GM12892 (cell line): ENCODE data around the gene CWC15.
"Not testable (repeated sequence)": the region's sequence is repeated elsewhere in the genome, so short reads cannot be mapped to it uniquely, and the experiment has no call there.

Experiments
- DNase-seq: peaks from one replicate; pipeline ENCODE4 v3.0.0; 2011; ENCODE audit not compliant: insufficient read length
- FAIRE-seq: peaks from 2 replicates; lab custom pipeline; 2011; peaks lifted over from hg19 to GRCh38; lab: Jason Lieb, UNC
- POLR2A ChIP-seq: IDR thresholded peaks from 2 replicates; pipeline ENCODE4 v1.6.1; 2011; ENCODE audit warnings: low read depth, low read length, control low read depth
- POLR2AphosphoS5 ChIP-seq: IDR thresholded peaks from 2 replicates; pipeline ENCODE4 v1.6.1; 2011; ENCODE audit warnings: low read depth, low read length, control low read depth
- TAF1 ChIP-seq: IDR thresholded peaks from 2 replicates; pipeline ENCODE4 v1.6.1; 2011; ENCODE audit warnings: low read depth, mild to moderate bottlenecking, control low read depth, low read length, borderline replicate concordance

Gene CWC15

GRCh38 chr11:94946812-94947211 lies 26.5 kb downstream of the CWC15 start:
- FAIRE-seq (no peak), DNase-seq (no peak)
- TF ChIP-seq POLR2AphosphoS5 (no peak), TAF1 (no peak), POLR2A (no peak)

- no peak for DNase-seq
- FAIRE-seq = no peak
- TF ChIP-seq POLR2A (no peak), POLR2AphosphoS5 (no peak), TAF1 (no peak)
These were observed 32.2 kb downstream of the CWC15 start for GRCh38 chr11:94941131-94941530.

GRCh38 chr11:94939346-94939745 lies 34.0 kb downstream of the CWC15 start:
- no peak for FAIRE-seq
- no peak for DNase-seq
- TF ChIP-seq POLR2A = no peak
- no peak for TF ChIP-seq POLR2AphosphoS5
- no peak for TF ChIP-seq TAF1

GRCh38 chr11:94938095-94939055 lies 35.0 kb downstream of the CWC15 start:
- TF ChIP-seq POLR2AphosphoS5 (no peak), TAF1 (no peak), POLR2A (no peak)
- no peak for FAIRE-seq
- DNase-seq = no peak

- FAIRE-seq (no peak), DNase-seq (no peak)
- TF ChIP-seq POLR2AphosphoS5 (no peak), POLR2A (no peak), TAF1 (no peak)
These were observed 38.5 kb downstream of the CWC15 start for GRCh38 chr11:94934846-94935245.

- FAIRE-seq (no peak), DNase-seq (no peak)
- TF ChIP-seq POLR2AphosphoS5 (no peak), POLR2A (no peak), TAF1 (no peak)
These were observed 39.0 kb downstream of the CWC15 start for GRCh38 chr11:94934362-94934761.

- DNase-seq (no peak), FAIRE-seq (no peak)
- TF ChIP-seq TAF1 (no peak), POLR2AphosphoS5 (no peak), POLR2A (no peak)
These were observed 39.9 kb downstream of the CWC15 start for GRCh38 chr11:94933223-94934130.

- TF ChIP-seq POLR2AphosphoS5 (no peak), TAF1 (no peak), POLR2A (no peak)
- no peak for FAIRE-seq
- no peak for DNase-seq
These were observed 40.9 kb downstream of the CWC15 start for GRCh38 chr11:94932503-94932902.

- FAIRE-seq, DNase-seq: not testable (repeated sequence)
These were observed 41.3 kb downstream of the CWC15 start for GRCh38 chr11:94932072-94932471.

GRCh38 chr11:94928117-94928990 lies 45.0 kb downstream of the CWC15 start:
- FAIRE-seq (no peak), DNase-seq (no peak)
- TF ChIP-seq TAF1 (no peak), POLR2A (no peak), POLR2AphosphoS5 (no peak)
